A204.1 (cell line): ENCODE measurements around the gene ATP11A.
"Not testable (repeated sequence)": the region's sequence is repeated elsewhere in the genome, so short reads cannot be mapped to it uniquely, and the experiment has no call there.

Experiments
- FAIRE-seq: peaks from 2 replicates; lab custom pipeline; 2012; peaks lifted over from hg19 to GRCh38; lab: Jason Lieb, UNC

Gene ATP11A

DNA sequence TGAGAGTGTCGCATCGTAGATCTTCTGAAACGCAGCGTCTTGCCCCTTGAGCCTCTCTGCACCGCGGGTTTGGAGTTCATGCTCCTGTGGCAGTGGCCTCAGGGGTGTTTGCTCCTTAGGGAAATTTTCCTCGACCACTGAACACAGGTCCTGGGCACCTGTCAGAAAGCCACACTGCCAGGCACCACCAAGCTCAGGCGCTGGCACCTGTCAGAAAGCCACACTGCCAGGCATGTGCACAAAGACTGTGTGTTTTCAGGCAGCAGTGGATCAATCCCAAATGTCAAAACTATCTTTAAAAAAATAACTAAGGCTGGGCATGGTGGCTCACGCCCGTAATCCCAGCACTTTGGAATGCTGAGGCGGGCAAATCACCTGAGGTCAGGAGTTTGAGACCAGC, 87.1 kb downstream of the ATP11A start:
- FAIRE-seq, result no peak

DNA sequence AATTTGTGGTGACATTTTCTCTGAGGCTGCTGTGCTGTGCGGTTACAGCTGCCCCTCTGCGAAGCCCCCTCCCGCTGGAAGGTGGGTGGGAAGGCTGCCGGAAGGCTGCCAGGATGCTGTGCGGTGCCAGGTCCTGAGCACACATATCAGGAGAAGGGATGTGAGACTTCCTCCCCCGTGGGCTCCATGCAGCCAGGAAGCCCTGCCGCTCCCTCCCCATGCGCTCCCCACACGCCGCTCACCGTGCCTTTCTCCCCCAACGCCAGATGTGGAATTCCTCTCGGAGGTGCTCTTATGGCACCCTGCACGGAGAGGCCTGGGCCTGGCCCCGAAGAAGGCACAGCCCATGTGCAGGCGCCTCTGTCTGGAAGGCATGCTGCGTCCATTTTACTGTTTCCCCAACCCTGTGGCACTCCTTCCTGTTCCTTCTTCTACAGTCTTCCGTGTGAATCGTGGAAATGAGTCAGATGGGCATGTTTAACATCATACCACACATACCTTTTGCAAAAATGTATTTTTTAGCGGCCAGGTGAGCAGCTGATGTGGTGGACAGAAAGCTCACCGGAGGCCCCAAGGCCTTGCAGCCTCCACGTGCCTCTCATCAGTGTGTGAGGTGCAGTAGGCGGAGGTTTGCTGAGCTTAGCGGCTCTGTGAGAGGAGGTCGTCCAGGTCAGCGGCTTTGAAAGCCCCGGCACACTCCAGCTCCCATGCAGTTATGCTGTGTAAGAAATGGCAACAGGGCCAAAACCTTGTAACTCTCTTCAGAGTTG, 88.0 kb downstream of the ATP11A start:
- FAIRE-seq, result no peak

- FAIRE-seq, result no peak
These were observed 90.2 kb downstream of the ATP11A start for GRCh38 chr13:112779856-112780604.

DNA sequence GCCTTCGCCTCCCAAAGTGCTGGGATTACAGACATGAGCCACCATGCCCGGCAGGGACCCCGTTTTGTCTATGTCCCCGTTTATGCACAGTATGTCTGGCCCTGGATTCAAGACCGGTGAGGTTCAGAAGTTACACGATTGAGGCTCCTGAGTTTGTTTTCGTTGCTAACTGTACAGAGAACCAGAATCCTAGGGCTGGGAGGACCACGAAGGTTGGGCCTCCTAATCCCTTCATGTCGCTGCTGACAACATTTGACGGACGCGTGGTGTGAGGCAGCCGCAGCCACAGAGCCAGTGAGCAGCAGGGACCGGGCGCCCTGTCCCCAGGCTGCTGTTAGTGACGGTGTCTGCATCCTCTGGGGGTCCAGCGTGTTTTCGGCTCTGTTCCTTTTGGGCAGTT, 91.4 kb downstream of the ATP11A start:
- no peak for FAIRE-seq

GRCh38 chr13:112781881-112782361, 92.1 kb downstream of the ATP11A start:
- FAIRE-seq, result no peak

GRCh38 chr13:112782429-112783010, 92.7 kb downstream of the ATP11A start:
- no peak for FAIRE-seq

DNA sequence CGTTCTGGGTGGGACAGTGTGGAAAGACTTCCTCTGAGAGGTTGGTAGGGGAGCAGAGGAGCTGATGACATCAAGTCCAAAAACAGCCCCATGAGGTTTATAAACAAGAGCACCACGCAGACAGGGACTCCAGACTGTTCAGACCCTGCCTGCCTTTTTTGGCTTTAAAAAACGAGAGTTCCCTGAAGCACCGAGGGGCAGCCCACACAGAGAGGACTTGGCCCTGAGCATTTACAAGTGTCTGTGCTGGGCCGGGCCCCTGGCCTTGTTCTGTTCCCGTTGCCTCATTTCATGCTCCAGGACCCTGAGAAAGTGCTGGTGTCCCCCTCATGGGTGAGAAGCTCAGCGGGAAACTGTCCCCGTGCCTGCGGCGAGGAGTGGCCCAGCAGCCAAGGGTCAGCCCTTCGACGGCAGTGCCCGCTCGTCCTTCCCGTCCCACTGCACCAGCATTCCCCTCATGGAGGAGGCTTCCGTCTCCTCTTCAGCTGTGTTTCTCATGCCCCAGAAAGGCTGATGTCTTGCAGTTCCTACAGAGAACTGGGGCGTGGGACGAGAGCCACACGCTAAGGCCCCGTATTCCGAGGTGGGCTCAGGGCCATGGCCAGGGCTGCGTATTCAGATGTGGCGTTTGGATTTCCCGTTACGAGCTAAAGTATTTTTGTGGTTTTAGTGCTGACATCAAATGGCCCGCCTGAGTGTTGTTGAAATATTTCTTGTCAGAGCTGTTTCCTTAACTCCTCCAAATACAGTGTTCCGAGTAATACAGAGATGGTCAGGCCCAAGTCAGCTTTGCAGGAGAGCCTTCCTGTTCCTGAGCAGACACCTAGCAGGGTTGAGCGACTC, 93.5 kb downstream of the ATP11A start:
- no peak for FAIRE-seq

DNA sequence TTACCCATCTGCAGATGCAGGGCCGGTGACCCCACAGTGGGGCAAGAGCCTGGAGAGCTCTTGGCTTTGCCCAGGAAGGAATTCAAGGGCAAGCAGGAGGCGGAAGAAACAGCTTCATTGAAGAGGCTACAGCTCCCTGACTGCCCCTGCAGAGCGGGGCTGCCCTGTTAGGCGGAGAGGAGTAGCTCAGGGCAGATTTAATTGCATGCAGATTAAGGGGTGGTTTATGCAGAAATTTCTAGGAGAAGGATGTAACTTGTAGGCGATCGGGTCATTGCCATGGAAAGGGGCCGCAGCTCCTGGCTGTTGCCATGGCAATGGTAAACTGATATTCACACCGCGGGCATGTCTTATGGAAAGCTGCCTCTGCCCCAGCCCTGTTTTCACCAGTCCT, 94.1 kb downstream of the ATP11A start:
- no peak for FAIRE-seq

GRCh38 chr13:112784811-112785482, 95.1 kb downstream of the ATP11A start:
- FAIRE-seq, result no peak

DNA sequence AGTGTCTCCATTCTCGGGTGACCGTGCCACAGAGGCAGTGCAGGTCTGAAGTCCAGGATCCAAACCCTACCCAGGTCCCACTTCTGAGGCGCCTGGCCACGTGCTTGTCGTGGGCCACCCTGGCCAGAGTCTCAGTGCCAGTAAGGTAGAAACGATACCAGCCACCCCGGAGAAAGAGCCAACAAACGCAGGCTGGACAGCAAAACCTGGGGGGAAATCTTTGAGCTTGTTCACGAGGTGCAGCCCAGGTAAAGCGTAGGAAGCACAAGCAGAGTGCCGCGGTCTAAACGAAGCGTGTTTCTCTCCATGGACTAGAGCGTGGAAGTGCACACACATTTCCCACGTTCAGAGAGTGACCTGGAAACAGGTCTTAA, 95.6 kb downstream of the ATP11A start:
- no peak for FAIRE-seq

- not testable (repeated sequence) for FAIRE-seq
These were observed 97.0 kb downstream of the ATP11A start for GRCh38 chr13:112786810-112787209.

DNA sequence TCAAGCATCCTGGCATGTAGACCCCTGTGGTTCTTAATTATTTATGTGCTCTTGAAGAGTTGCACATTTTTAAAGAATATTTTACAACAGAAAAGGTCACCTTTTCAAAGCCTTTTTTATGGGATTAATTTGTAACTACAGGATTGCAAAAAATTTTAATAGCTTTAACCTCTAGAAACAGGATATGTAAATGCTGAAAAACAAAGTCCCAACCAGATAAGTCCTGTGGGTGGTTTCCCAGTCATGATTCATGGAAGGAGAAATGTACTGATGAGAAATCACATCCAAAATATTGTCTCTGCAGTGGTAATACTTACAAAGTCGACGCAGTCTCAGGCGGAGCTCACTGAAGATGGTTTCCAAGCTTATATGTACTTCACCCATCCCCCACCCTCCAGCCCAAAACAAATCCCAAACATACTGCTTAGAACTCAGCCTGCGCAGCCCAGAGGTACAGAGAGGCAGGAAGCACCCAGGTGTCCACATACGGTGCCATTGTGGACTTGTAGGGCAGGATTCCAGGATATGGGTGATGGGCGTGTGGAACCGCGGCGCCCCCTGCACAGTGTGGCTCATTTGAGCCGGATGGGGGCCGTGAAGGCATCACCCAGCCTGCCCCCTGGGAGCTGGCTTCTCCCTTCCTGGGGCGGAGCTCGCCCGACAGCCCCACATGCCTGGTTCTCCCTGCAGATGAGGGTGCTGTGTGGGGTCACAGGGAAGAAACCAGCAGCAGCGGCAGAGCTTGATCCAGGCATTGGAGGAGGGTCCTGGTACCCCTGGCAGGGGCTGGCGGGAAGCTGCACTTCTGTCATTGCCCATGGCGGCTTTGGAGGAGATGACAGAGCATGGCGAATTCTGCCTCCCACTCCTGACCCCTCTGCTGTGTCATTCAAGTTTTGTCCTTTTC, 101.2 kb downstream of the ATP11A start:
- FAIRE-seq, result no peak

DNA sequence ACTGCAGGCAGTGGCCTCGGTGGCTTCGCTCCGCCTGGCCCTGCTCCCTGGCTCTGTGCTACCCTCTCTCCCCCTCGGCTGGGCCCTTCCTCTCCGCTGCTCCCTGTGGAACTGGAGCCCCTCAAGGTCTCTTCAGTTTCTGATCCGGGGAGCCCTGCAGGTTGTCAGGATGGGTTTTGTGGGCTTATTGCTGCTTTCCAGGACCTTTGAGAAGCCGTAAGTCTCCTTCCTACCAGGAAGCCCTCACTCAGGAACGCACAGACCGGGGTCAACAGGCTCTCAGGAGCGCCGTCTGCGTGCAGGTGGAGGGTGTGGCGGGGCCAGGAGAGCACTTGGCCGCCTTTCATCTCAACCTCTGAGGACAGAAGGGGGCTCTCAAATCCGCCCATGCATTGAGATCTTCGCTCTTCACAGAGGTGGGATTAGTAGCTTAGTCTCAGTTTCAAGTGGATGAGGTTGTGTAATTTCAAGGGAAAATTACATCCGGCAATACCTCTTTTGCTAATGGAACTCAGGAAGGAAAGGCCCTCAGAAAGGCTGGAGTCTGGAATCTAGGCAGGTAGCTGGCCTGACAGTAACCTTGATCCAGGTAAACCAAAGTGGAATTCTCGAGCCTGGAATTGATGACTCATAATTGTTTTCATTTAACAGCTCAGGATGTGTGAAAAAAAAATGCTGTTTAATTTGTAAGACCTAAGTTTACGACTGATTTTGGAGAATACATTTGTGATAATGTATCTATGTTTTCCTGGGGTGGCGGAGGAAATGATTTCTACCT, 102.0 kb downstream of the ATP11A start:
- FAIRE-seq, result no peak

DNA sequence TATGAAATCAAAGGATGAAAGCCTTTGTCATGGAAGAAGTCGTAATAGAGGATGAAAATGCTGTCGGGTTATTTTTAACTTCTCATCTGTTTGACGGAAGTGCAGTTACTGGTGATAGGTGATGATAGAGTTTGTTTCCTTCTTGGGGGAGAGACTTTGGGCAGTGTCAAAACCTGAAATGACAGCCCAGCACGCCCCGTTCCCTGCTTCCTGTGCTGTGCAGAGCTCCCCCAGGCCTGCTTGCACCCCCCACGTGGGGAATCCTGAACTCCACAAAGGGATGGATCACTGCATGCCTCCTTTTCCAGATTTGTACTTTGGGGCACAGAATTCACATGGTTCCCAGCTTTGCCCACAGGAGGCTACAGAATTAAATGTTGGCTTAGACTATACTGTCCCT, 102.7 kb downstream of the ATP11A start:
- FAIRE-seq, result no peak

DNA sequence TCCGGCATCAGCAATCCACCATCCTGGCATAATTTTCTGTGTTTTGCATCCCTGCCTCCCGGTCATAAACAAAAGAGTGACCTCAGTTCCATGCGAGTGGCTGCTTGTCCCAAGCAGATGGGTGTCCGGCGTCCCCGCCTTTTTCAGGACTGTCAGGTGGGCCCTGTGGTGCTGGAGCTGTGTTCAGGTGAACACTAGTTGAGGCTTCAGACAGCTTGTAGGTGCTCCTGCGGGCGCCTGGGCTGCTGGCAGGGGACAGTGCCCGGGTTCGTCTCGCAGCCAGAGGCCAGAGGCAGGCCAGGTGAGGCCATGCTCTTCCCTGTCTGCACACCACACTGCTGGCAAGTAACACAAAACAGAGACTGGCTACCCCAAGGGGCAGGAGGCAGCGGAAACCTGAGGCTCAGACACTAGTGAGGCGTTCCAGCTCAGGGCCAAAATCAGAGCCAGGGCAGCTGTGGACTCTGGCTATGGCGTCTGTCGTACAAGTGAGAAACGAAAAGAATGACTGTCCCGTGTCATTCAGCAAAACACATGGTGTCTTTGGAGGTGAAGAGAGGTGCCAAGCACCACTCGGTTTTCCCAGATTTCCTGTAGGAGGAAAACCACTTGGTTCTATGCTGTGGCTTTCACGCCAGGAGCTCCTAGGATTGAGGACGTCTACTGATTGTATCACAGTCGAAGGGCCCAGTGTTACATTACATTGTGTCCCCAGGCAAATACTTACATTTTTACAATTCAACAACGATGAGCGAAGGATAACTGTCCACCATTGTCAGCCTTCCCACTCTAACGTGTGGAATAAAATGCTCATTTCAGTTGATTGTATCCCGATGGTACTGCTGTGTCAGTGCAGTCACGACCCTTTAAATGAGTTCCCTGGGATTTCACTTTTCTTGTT, 104.0 kb downstream of the ATP11A start:
- no peak for FAIRE-seq

- FAIRE-seq, result no peak
These were observed 105.4 kb downstream of the ATP11A start for GRCh38 chr13:112795277-112795676.

DNA sequence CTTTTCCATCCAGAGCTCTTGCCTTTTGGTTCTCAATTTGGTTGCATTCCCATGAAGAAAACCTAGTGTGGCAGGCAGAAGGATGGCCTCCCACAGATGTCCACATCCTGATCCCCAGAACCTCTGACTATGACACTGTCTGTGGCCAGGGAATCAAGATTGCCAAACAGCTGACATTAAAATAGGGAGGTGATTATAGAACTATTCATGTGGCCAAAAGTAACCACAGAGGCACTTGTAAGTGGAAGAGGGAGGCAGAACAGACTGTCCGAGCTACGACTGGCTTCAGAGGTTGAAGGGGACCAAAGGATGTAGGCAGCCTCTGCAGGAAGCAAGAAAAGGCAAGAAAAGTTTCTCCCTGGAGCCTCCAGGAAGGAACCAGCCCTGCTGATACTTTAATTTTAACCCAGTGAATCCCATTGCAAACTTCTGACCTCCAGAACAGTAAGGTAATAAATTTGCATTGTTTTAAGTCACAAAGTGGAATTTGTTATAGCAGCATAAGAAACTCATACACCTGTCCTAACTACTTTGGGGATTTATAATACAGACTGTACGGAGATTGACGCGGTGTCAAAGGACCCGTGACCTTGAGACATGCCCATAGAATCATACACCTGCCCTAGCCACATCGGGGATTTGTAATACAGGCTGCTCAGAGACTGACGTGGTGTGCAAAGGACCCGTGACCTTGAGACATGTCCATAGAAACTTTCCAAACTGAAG, 106.5 kb downstream of the ATP11A start:
- no peak for FAIRE-seq

GRCh38 chr13:112799394-112799793, 109.6 kb downstream of the ATP11A start:
- no peak for FAIRE-seq
